ENCODE measurements around the gene PTP4A1. TPM values are rescaled to one million over a fixed set of nuclear protein-coding genes. Genes with fewer than 3 reads are reported as not detected.

Gene PTP4A1
- total RNA-seq, 2 donors from 2014 or later: 182 to 247 TPM

GRCh38 chr6:63527658-63528514 is 44.4 kb upstream of the PTP4A1 start:
- TF ChIP-seq CTCF (IDR thresholded peaks at IDR 0.05): no peak
- Histone ChIP-seq H3K4me1 (no peaks in the 10 kb centered on the region), H3K36me3 (no peaks in the 10 kb centered on the region), H3K27me3 (no peaks in the 10 kb centered on the region), H3K4me3 (no peak overlapping the region), H3K9ac (ENCODE audit: low read depth in 2 of 2, low read length in 2 of 2) (no peak overlapping the region), H3K9me3 (no peaks in the 10 kb centered on the region), H3K27ac (peak overlapping the region; percentile 53)
- peak; percentile 88 for DNase-seq
- intact Hi-C loops (cut with DNase I): no loop called here

DNA sequence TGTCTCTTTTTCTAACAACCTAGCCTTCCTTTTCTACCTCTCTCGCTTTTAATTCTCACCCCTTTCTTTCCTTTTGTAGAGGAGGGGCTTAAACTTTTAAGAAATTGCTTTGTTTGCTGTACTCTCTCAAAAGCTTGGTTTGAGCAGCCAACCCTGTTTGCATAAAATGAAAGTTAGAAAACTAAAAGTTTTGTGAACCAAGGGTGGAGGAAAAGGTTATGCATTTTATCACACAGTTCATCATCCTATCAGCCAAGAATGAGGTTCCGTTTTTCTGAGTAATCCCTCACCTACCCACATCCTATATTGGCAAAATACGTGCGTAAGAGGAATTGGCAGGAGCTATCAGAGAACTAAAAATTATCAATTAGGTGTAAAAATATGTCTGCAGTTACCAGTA is 42.8 kb upstream of the PTP4A1 start:
- no peak for DNase-seq

DNA sequence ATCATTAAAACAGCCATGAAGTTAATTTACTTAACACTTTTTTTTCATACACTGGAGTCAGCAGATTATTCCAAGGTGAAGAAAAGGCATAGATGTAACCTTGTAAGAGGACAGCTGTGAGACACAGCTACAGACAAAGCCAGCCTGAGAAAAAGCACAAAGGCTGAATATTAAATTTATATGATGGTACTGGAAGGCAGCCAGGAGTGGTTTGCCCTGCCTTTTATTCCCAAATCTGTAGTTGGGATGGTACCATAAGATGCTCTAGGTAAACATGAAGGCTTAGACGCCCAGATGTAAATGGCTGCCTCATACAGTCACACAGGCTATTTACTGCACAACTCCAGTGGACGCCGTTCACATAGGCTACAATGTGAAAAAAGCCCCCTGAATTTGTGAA is 42.1 kb upstream of the PTP4A1 start:
- no peak for TF ChIP-seq CTCF (IDR thresholded peaks at IDR 0.05)
- DNase-seq: no peak
- no peaks in the 10 kb centered on the region for H3K27me3 ChIP-seq
- H3K36me3 ChIP-seq: no peaks in the 10 kb centered on the region
- H3K9ac ChIP-seq (ENCODE audit: low read depth in 2 of 2, low read length in 2 of 2): no peak overlapping the region
- intact Hi-C loops (cut with DNase I): no loop called here
- no peaks in the 10 kb centered on the region for H3K4me1 ChIP-seq
- no peaks in the 10 kb centered on the region for H3K9me3 ChIP-seq
- no peak overlapping the region for H3K4me3 ChIP-seq
- no peak overlapping the region for H3K27ac ChIP-seq

More for the DNA sequence above, 42.8 kb upstream of the PTP4A1 start:
- Histone ChIP-seq H3K9me3 (no peaks in the 10 kb centered on the region), H3K36me3 (no peaks in the 10 kb centered on the region), H3K4me1 (no peaks in the 10 kb centered on the region), H3K4me3 (no peak overlapping the region), H3K27ac (no peak overlapping the region), H3K9ac (ENCODE audit: low read depth in 2 of 2, low read length in 2 of 2) (no peak overlapping the region), H3K27me3 (no peaks in the 10 kb centered on the region)
- no peak for TF ChIP-seq CTCF (IDR thresholded peaks at IDR 0.05)
- intact Hi-C loops (cut with DNase I): no loop called here

GRCh38 chr6:63530991-63531390 is 41.3 kb upstream of the PTP4A1 start:
- Histone ChIP-seq H3K9ac (ENCODE audit: low read depth in 2 of 2, low read length in 2 of 2) (no peak overlapping the region), H3K4me3 (no peak overlapping the region), H3K27me3 (no peaks in the 10 kb centered on the region), H3K27ac (no peak overlapping the region), H3K9me3 (no peaks in the 10 kb centered on the region), H3K36me3 (no peaks in the 10 kb centered on the region), H3K4me1 (no peaks in the 10 kb centered on the region)
- DNase-seq: no peak
- no peak for TF ChIP-seq CTCF (IDR thresholded peaks at IDR 0.05)
- intact Hi-C loops (cut with DNase I): no loop called here

DNA sequence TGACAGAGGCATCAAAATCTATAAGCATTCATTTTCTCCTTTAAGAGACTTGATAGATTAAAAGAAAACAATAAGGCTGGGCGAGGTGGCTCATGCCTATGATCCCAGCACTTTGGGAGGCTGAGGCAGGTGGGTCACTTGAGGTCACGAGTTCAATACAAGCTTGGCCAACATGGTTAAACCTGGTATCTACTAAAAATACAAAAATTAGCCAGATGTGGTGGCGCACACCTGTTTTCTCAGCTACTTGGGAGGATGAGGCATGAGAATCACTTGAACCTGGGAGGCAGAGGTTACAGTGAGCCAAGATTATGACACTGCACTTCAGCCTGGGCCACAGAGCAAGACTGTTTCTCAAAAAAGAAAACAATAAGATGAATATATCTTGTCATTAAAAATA is 39.3 kb upstream of the PTP4A1 start:
- H3K27ac ChIP-seq: no peak overlapping the region
- H3K4me3 ChIP-seq: no peak overlapping the region
- no peak for TF ChIP-seq CTCF (IDR thresholded peaks at IDR 0.05)
- no peaks in the 10 kb centered on the region for H3K36me3 ChIP-seq
- H3K9ac ChIP-seq (ENCODE audit: low read depth in 2 of 2, low read length in 2 of 2): no peak overlapping the region
- DNase-seq: no peak
- no peaks in the 10 kb centered on the region for H3K4me1 ChIP-seq
- no peaks in the 10 kb centered on the region for H3K27me3 ChIP-seq
- intact Hi-C loops (cut with DNase I): no loop called here
- H3K9me3 ChIP-seq: no peaks in the 10 kb centered on the region
